ENCODE results near the gene GRM3.

The GRM3 gene

DNA sequence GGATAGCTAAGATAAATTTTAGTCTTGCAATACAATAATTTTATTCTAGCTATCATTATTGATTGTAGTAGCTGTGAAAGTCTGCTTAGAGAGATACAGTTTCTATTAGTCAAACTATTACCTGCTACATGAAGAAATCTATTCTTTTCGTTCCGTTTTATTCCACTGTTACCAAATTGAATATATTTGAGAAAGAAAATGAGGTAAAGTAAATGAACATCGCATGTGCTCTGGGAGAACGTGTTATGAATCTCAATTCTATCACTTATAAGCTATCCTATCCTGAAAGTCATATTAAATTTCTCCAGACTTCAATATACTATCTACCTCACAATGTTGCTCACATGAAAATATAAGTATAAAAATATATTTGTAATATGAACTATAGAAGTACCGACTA lies 21.3 kb downstream of the GRM3 start:
- DNase-seq (no peak), ATAC-seq (no peak)
- Mint-ChIP-seq H3K4me1 (no peaks in the 10 kb centered on the region), H3K9me3 (no peaks in the 10 kb centered on the region), H3K27me3 (no peaks in the 10 kb centered on the region), H3K4me3 (no peak overlapping the region), H3K27ac (no peak overlapping the region)

DNA sequence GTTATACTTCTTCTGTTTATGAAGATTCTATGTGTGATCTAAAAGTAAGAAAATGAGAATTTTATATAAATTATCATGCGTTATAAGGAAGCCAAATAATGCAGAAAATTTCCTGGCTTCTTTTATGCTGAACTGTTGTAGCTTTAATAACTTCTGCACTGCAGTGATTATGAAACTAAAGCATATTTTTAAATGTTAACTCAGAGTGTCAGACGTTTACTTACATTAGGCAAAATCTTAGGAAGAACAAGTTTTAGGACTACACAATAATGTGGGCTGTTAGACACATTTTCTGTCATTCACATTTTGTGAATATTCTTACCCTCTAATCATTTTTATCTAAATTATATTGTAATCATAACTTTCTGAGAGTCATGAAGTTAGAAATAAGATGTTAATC lies 22.0 kb downstream of the GRM3 start:
- Mint-ChIP-seq H3K9me3 (no peaks in the 10 kb centered on the region), H3K27ac (no peak overlapping the region), H3K27me3 (no peaks in the 10 kb centered on the region), H3K4me3 (no peak overlapping the region), H3K4me1 (no peaks in the 10 kb centered on the region)
- DNase-seq (no peak), ATAC-seq (no peak)

DNA sequence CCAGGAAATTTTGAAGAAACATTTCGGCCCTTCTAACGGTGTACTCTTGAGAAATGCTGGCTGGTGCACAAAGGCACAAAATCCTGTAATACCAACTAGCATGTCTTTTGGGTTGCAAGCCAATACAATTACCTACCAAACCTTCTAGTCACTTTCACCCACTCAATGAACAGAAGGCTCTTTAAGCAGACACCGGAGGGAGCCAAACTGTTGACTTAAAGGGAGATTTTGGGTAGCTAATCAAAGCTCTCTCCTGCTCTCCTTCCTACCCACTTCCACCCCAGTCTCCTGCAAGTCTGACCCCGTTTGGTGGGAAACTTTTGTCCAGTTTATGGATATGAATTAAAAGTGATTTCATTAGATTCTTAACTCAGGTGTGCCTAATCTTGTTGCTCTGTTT lies 24.0 kb downstream of the GRM3 start:
- ATAC-seq = no peak
- no peak for DNase-seq
- H3K4me1 Mint-ChIP-seq = no peaks in the 10 kb centered on the region
- H3K27me3 Mint-ChIP-seq = no peaks in the 10 kb centered on the region
- no peak overlapping the region for H3K4me3 Mint-ChIP-seq
- no peaks in the 10 kb centered on the region for H3K9me3 Mint-ChIP-seq
- no peak overlapping the region for H3K27ac Mint-ChIP-seq

DNA sequence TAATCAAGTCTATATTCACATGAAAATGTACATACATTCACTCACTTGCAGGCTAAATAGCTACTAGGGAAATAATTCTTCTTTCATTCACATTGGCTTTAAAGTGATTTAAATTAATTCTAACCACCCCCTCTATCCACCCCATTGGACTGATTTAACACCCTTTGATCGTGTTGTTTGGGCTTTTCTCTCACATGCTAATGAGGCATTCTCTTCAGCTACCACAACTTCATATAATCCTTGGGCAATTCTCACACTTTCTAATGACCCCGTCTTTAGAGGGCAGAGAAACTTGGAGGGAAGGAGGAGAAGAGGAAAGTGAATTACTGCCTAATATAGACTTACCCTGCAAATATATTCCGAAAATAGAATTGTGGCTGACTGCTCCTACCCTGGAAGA lies 24.6 kb downstream of the GRM3 start:
- Mint-ChIP-seq H3K9me3 (no peaks in the 10 kb centered on the region), H3K4me1 (no peaks in the 10 kb centered on the region), H3K27me3 (no peaks in the 10 kb centered on the region), H3K27ac (no peak overlapping the region), H3K4me3 (no peak overlapping the region)
- ATAC-seq (no peak), DNase-seq (no peak)

DNA sequence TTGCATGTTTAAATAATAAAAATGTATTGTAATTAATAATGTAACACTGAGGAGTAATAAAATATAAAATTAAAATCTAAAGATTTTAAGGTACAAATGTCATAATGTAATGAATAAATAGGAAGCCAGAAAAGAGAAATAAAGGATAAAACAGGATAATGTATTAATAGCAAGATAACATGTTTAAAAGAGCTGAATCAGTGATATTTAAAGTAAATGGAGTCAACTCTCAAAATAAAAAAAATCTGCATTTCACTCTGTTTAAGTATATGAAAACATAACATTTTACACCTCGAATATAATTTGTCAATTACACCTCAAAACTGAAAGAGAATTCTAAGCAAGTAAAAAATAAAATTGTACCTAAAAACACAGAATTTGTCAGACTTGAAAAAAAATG lies 44.1 kb downstream of the GRM3 start:
- Mint-ChIP-seq H3K4me3 (no peak overlapping the region), H3K4me1 (no peaks in the 10 kb centered on the region), H3K27me3 (no peaks in the 10 kb centered on the region), H3K9me3 (no peaks in the 10 kb centered on the region), H3K27ac (no peak overlapping the region)
- no peak for DNase-seq
- ATAC-seq = no peak

DNA sequence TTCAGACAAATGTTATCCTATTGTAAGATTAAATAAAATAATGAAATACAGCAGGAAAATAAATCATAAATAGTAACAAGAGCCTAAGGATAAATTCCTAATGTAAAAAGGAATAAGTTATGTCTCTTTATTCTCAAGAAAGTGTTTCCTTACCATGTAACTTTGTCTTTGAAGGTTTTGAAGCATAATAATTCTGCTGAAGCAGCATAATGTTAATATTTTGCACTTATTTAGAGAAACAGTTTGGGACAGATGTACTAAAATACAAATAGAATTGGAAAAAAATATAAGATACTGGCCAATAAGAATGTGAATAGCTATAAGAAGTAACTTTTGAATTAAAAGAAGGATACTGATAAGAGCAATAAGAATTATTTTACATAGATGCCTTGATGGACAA lies 45.7 kb downstream of the GRM3 start:
- no peak for ATAC-seq
- no peaks in the 10 kb centered on the region for H3K9me3 Mint-ChIP-seq
- no peak overlapping the region for H3K27ac Mint-ChIP-seq
- no peaks in the 10 kb centered on the region for H3K4me1 Mint-ChIP-seq
- no peak overlapping the region for H3K4me3 Mint-ChIP-seq
- H3K27me3 Mint-ChIP-seq = no peaks in the 10 kb centered on the region
- DNase-seq = no peak

DNA sequence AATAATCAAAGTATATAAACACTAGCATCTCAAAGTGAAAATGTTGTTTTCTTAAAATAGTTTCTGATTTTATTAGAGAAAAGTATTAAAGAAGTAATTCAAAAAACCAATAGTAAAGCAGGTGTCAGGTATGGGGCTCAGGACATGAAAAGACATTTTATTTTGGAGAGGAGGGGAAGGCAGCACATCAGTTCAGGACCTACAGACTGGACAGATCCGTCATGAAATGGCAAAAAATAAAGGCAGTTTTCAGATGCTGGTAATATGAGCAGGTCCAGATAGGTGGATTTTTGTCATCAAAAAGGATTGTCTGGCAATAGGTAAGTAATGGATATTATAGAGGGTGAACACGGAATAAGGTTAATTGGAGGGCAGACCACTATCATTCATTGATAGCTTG lies 49.0 kb downstream of the GRM3 start:
- Mint-ChIP-seq H3K4me3 (no peak overlapping the region), H3K9me3 (no peaks in the 10 kb centered on the region), H3K27ac (no peak overlapping the region), H3K27me3 (no peaks in the 10 kb centered on the region), H3K4me1 (no peaks in the 10 kb centered on the region)
- DNase-seq = no peak
- ATAC-seq = no peak

DNA sequence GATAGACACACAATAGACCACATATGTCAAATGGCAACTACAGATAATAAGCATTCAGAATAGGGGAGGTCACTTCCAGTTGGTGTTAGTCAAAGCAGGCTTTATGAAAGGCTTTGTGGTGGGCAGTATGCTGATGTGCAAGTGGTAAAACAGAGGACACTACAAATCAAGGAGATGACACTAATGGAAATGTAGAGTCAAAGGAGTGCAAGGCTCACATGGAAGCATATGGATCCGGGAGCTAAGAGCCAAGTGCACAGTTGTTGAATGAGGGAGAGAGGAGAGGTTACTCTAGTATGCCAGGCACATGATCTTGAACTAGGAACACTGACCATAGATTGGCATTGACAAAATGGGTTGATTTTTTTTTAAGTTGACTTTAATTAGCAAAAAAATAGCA lies 62.7 kb downstream of the GRM3 start:
- no peaks in the 10 kb centered on the region for H3K9me3 Mint-ChIP-seq
- H3K4me3 Mint-ChIP-seq = no peak overlapping the region
- no peaks in the 10 kb centered on the region for H3K27me3 Mint-ChIP-seq
- ATAC-seq = no peak
- no peaks in the 10 kb centered on the region for H3K4me1 Mint-ChIP-seq
- H3K27ac Mint-ChIP-seq = no peak overlapping the region
- no peak for DNase-seq

DNA sequence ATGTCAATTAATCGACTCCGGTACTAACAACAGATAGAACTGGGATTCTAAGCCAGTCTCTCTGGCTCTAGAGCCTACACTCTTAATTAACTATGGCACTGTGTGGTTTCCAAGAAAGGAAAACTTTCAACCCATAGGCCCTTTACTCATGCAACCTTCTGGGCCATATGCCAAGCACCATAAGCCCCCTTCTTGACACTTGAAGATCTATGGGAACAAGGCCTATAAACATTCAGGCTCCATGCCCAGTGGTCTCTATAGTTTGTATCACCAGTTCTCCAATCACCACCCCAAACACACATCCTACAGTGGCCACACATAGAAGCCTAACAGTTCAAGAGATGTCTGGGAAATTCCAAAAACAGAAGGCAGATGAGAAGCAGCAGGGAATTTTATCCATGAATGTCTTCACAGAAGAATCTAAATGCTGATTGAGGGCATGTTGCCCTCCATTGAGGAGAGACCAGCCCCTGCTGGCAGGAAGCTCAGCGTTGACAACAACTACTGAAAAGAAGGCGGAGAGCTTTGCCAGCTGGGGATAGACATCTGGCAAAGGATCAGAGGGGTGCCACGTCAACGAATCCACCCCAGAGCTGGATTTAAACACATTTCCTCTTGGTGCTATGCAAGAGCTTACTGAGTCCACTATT lies 64.4 kb downstream of the GRM3 start:
- DNase-seq = no peak
- Mint-ChIP-seq H3K4me1 (no peaks in the 10 kb centered on the region), H3K4me3 (no peak overlapping the region), H3K27me3 (no peaks in the 10 kb centered on the region), H3K27ac (no peak overlapping the region), H3K9me3 (no peaks in the 10 kb centered on the region)
- ATAC-seq = no peak

DNA sequence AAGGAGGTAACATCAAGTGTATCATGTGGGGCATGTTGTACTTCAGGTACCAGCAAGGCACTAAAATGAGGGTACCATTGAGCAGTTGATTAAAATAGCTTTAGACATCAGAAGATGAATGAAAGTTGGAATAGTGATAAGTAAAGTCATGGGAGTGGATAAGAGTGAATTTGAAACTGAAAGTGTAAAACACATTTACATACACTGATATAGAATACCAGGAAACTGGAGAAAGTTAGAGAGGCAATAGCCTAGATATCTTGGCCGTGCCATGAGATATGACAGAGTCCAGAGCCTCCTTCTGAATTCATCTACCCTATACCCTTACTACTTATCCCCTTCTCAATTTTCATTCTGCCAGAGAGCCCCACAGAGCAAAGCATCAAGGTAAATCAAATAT lies 76.6 kb downstream of the GRM3 start:
- Mint-ChIP-seq H3K4me3 (no peak overlapping the region), H3K9me3 (peaks cover 5 to 7% of the 10 kb centered on the region in 2 donors), H3K27ac (no peak overlapping the region), H3K4me1 (no peaks in the 10 kb centered on the region), H3K27me3 (no peaks in the 10 kb centered on the region)
- ATAC-seq (no peak), DNase-seq (no peak)

DNA sequence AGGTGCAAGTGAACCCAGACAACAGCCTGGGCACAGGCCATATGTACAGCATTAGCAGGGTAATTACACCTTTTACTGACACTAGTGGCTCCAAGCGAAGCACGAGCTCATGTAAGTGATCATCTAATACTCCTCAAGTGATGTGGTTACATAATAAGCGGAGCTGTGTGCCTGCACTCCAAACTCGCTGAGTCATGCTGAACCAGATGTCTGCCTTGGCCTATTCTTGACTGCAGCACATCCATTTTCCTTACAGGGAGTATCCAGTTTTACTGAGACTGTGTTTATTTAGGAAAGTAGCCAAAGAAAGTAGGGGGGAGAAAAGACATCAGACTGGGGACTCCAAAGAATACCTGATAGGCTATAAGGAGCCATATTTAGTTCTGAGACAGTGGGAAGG lies 90.1 kb downstream of the GRM3 start:
- Mint-ChIP-seq H3K4me3 (no peak overlapping the region), H3K27ac (no peak overlapping the region), H3K4me1 (no peaks in the 10 kb centered on the region), H3K9me3 (peaks cover 4 to 10% of the 10 kb centered on the region in 2 donors), H3K27me3 (no peaks in the 10 kb centered on the region)
- ATAC-seq = no peak
- DNase-seq = no peak

DNA sequence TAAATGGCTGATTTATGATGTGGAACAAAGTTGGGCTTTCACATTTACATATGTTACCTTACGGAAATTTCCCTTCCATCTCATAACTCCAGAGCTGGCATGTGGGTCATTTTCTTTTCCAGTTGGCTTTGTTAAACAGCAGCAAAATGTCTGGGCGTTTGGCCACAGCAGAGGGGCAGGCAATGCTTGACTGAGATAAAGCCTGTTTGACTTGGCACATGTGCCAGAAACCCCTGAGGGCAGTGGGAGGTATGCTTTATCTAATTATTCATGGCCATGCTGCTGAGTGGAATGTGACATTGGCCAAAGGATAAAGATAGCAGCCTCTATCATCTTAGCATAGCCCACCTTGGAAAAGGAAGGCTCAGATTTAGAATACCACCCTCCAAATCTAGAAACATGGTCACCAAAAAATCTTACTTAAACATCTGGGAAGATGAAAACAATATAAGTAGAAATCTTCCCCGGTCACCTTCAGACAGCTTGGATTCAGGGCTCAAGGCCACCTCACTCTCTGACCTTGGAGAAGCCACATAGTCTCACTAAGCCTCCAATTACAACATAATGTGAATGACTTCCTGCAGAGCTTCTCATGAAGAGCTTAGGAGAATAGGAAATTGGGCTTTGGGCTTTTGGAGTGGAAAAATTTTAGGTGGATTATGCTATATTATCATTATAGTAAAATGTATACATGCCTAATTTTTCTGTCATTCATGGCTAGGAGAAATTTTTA lies 101.5 kb downstream of the GRM3 start:
- no peak for ATAC-seq
- H3K27ac Mint-ChIP-seq = no peak overlapping the region
- H3K4me3 Mint-ChIP-seq = no peak overlapping the region
- no peaks in the 10 kb centered on the region for H3K9me3 Mint-ChIP-seq
- no peak for DNase-seq
- H3K4me1 Mint-ChIP-seq = no peaks in the 10 kb centered on the region
- H3K27me3 Mint-ChIP-seq = no peaks in the 10 kb centered on the region

DNA sequence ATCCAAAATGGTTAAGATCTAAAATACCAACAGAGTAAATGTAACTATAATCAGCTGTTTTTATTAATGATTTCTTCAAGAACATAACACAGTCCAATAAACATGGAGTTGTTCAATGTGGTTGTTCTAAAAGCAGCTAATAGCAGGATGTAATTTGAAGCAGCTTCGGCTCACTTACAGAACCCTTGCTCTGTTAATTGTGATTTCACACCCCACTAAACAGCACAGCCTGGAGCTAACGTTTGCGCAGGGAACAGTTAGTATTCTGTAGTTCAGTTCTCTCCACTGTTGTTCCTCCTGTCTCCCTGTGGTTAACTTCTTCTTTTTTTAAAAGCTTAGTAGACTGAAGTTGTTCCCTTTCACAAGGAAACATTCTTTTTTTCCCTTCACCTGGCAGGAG lies 104.0 kb downstream of the GRM3 start:
- Mint-ChIP-seq H3K4me3 (no peak overlapping the region), H3K4me1 (no peaks in the 10 kb centered on the region), H3K9me3 (no peaks in the 10 kb centered on the region), H3K27ac (no peak overlapping the region), H3K27me3 (no peaks in the 10 kb centered on the region)
- ATAC-seq (no peak), DNase-seq (no peak)

DNA sequence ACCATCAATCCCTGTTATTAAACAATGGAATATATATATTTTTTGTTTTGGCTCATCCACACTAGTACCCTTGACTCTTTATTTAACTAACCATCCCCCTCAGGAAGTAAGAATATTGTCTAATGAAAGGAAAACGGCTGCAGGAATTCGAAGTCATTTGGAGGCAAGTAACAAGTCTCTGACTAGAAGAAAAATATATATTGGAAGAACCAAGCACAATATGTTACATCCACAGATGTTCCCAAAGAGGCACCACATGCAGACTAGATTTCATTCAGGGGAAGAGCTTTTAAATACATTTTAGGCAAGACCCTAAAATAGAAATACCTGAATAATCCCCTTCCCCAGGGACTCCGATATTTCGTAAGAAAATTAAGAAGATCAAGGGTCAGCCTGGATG lies 104.5 kb downstream of the GRM3 start:
- no peaks in the 10 kb centered on the region for H3K9me3 Mint-ChIP-seq

DNA sequence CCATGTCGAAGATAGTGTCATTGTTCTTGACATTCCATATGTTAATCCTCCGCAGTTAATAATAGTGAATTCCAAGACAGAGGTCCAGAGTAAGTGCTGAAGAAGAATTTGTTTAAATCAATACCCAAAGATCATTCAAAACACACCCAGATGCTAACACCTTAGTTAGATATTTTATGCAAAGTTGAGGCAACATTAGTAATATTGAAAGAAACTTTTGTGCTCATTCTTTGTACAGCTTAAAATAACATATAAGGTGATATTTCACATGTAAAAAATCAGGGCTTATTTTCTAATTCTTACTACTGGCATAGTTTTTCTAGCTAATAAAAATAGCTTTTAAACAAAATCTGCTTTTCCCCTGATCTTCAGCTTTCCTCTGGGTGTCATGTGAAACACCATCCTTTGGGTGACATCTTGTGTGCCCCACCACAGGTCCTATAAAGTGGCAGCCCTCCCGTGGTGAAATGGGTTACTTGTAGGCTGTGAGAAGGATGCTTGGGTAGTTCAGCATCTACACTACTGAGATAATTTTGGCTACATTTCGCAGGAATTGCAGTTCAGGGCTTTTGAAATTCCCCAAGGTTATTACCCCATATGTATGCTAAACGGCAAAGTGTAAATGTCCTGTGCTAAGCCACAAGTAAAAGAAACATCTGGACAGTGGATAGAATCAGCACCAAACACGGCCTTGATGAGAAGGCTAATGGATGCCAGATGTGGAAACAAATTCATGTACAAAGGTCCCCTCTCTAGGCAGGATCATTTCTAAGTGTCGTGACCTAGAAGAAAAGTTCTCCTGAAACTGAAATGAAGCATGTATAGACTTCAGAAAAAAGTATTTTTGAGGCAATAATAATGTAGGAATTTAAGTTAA lies 105.4 kb downstream of the GRM3 start:
- Mint-ChIP-seq H3K4me3 (no peak overlapping the region), H3K9me3 (no peaks in the 10 kb centered on the region), H3K27ac (no peak overlapping the region), H3K4me1 (no peaks in the 10 kb centered on the region), H3K27me3 (no peaks in the 10 kb centered on the region)
- ATAC-seq = no peak
- no peak for DNase-seq

More for the DNA sequence above, 104.5 kb downstream of the GRM3 start:
- no peak for DNase-seq
- H3K4me3 Mint-ChIP-seq = no peak overlapping the region
- no peak overlapping the region for H3K27ac Mint-ChIP-seq
- ATAC-seq = no peak
- no peaks in the 10 kb centered on the region for H3K27me3 Mint-ChIP-seq
- H3K4me1 Mint-ChIP-seq = no peaks in the 10 kb centered on the region

Measured in stimulated activated naive CD8-positive, alpha-beta T cell treated with anti-CD3 and anti-CD28 coated beads, Interleukin-15, amount 100 ng/mL, for 72 hours (primary cell).